Ishikawa (cell line): ENCODE results near the gene GALE.

Experiments used
- CEBPB ChIP-seq: IDR thresholded peaks from 2 replicates; pipeline ENCODE4 v1.6.1; 2012
- EP300 ChIP-seq: IDR thresholded peaks from 2 replicates; pipeline ENCODE4 v1.6.1; 2012; ENCODE audit warnings: borderline replicate concordance
- MAX ChIP-seq: IDR thresholded peaks from 2 replicates; pipeline ENCODE4 v1.6.1; 2012
- NFIC ChIP-seq: IDR thresholded peaks from 2 replicates; pipeline ENCODE4 v1.6.1; 2012
- RAD21 ChIP-seq: IDR thresholded peaks from 2 replicates; pipeline ENCODE4 v1.6.1; 2012; ENCODE audit warnings: low read depth
- REST ChIP-seq: IDR thresholded peaks from 2 replicates; pipeline ENCODE4 v1.6.1; 2012; ENCODE audit warnings: low read depth, mild to moderate bottlenecking
- TAF1 ChIP-seq: IDR thresholded peaks from 2 replicates; pipeline ENCODE4 v1.6.1; 2012; ENCODE audit warnings: low read depth, mild to moderate bottlenecking
- TEAD4 ChIP-seq: IDR thresholded peaks from 2 replicates; pipeline ENCODE4 v1.6.1; 2012
- USF1 ChIP-seq: IDR thresholded peaks from 2 replicates; pipeline ENCODE4 v1.6.1; 2012
- YY1 ChIP-seq: IDR thresholded peaks from 2 replicates; pipeline ENCODE4 v1.6.1; 2012; ENCODE audit warnings: low read depth

- TF ChIP-seq EP300 (no peak), YY1 (no peak), NFIC (no peak), RAD21 (no peak), MAX (no peak), CEBPB (no peak), TAF1 (no peak), TEAD4 (no peak), USF1 (no peak), REST (no peak)
These were observed 52.5 kb downstream of the GALE start for GRCh38 chr1:23748016-23748415.
